GM12801 (cell line): ENCODE measurements around the gene CDX1.

Experiments
- CTCF ChIP-seq: IDR thresholded peaks from one replicate; pipeline ENCODE4 v1.5.1; 2011; ENCODE audit warnings: control low read depth; ENCODE audit not compliant: insufficient read length; ENCODE audit errors: extremely low read depth

The CDX1 gene

GRCh38 chr5:150180241-150181026 is 13.9 kb downstream of the CDX1 start:
- TF ChIP-seq CTCF, result no peak

DNA sequence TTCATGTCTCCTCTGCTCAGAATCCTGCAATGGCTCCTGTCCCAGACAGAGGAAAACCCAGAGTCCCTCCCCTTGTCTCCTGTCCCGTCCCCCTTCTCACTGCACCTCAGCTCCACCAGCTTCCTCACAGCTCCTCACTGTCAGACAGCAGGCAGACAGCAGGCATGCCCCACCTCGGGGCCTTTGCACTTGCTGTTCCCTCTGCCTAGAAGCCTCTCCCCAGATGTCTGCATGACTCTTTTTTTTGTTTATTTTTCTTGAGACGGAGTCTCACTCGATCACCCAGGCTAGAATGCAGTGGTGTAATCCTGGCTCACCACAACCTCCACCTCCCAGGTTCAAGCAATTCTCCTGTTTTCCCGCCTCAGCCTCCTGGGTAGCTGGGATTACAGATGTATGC is 14.4 kb downstream of the CDX1 start:
- TF ChIP-seq CTCF, result no peak

DNA sequence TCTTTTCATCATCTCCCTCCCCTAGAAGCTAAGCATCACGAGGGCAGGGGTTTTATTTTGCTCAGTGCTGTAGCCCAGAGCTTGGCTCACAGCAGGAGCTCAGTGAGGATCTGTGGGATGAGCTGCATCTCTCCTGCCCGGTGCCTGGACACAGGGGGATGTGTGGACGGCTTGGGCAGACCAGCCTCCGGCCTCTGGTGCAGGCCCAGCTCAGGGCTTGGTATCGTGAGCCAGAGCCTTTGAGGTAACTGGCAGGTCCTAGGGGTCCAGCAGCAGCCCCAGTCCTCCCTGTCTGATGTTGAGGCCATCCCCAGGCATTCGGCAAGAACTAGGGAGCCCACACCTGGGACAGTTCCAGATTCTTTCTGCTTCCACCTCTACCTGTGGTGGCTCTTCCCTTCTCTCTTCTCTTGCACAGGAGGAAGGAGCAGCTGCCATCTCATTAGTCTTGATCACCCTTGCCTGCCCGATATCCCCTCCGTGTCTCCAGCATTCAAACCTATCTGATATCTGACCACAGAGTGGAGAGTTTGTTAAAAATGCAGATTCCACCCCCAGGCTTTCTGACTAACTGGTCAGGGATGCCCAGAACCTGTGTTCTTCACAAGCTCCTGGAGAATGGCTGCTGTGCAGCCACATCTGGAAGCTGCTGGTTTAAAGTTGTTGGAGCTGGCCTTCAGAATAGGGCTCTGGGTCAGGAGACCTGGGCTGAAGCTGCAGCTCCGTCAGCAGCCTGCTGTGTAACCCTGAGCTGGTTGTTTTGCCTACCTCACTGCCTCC is 15.4 kb downstream of the CDX1 start:
- no peak for TF ChIP-seq CTCF

GRCh38 chr5:150182774-150183173 is 16.2 kb downstream of the CDX1 start:
- TF ChIP-seq CTCF, result no peak

GRCh38 chr5:150183436-150183835 is 16.9 kb downstream of the CDX1 start:
- no peak for TF ChIP-seq CTCF

DNA sequence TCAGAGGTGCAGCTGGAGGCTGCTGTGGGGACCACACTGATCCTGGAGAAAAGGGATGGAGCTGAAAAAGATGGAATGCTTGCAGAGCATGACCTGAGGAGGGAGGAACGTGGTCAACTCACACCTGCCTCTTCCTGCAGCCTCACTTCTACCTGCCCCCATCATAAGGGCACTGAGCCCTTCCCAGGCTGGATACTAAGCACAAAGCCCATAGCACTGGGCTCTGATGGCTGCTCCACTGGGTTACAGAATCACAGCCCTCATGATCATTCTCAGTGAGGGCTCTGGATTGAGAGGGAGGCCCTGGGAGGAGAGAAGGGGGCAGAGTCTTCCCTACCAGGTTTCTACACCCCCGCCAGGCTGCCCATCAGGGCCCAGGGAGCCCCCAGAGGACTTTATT is 17.4 kb downstream of the CDX1 start:
- TF ChIP-seq CTCF, result no peak

DNA sequence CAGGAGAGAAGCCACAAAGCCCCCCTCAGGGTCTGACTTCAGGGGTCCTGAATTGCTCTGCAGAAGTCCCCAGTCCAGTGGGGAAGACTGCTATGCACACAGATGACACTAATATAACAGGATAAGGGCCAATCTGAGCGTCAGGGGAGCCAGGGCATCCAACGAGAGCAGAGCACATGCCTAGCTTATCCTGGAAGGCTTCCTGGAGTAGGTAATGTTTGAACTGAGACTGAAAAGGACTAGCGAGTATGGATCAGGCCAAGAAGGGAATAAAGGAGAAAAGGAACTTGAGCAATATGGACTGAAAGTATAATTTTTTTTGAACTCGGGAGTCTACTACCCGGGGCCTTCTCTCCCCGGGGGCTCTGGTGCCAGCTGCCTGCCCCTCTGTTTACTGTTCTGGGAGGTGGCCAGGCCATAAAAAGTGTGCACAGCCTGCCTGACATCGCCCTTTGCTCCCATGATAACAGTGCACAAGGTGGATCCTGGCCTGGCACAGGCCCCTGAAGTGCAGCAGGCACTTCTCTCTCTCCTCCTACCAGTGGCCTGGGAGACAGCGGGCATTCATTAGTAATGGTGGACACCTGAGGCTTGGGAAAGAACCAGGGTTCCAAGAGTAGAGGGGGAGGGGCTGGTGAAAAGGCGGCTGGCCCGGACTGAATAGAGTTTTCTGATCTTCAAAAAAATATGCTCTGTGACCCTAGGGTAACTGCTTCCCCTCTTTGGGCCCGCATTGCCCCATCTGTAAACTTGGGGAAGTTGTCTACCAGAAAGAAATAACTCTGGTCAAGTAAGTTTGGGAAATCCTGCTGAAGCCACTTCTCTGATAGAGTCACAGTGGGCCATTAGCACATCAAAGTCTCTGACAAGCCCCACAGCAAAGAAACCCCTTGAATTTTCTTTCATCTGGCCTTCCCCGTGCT is 18.7 kb downstream of the CDX1 start:
- TF ChIP-seq CTCF, result no peak
